NCI-H1694 (cell line): ENCODE measurements around the gene RNF227.
"Not testable (repeated sequence)": the region's sequence is repeated elsewhere in the genome, so short reads cannot be mapped to it uniquely, and the experiment has no call there.

ENCODE experiments used
- DNase-seq: peaks from one replicate; lab custom pipeline; 2025; lab: John Stamatoyannopoulos, UW

The RNF227 gene

GRCh38 chr17:7864384-7864783 lies 51.7 kb downstream of the RNF227 start:
- DNase-seq: not testable (repeated sequence)
